NCI-H146 (cell line): Measurements from ENCODE around the gene UNC45B.
"Not testable (repeated sequence)": the region's sequence is repeated elsewhere in the genome, so short reads cannot be mapped to it uniquely, and the experiment has no call there.

ENCODE experiments used
- DNase-seq: peaks from one replicate; lab custom pipeline; 2025; lab: John Stamatoyannopoulos, UW

UNC45B gene

DNA sequence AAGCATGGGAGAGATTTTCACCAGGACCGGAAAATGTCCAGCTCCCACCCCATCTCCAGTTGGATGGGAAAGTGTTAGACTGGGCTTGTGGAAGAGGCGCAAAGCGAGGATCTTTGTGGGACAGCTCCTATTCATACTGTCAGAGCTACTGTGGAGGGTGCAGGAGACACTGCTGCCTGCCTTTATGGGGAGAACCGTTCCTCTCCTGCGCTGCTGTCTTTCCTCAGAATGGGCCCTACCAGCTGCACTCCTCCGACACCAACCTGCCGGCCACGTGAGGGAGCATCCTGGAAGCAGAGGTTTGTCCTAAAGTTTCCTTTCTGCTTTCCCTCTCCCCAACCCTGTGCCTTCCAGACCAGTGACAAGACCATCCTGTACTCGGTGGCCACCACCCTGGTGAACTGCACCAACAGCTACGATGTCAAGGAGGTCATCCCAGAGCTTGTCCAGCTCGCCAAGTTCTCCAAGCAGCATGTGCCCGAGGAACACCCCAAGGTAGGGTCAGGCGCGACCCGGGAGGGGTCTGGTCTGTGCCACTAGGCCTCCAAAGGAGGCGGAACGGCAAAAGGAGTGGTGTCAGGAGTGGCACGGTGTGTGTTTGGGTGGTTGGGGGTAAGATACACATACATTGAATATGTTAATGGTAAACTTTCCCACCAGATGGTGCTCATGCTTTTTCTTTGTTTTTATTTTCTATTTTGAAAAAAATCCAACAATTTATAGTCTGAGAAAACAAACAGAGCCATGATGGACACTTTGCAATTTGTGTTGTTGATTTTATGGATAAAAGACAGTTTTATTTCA, 23.6 kb downstream of the UNC45B start:
- no peak for DNase-seq

DNA sequence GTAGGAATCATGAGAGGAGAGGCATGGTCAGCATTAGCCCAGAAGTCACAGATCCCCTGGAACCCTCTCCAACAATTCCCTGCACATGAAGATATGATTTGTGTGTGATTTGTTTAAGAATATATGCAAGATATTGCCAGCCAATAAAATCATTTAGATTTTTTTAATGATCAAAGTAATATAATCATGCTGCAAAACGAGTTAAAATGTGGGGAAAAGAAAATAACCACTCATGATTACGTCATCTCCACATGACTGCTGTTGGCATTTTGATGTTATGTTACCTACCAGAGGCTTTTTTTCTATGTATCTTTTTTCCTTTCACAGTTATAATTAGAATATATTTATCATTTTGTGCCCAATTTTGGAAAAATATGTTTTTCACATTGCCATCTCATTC, 24.2 kb downstream of the UNC45B start:
- no peak for DNase-seq

DNA sequence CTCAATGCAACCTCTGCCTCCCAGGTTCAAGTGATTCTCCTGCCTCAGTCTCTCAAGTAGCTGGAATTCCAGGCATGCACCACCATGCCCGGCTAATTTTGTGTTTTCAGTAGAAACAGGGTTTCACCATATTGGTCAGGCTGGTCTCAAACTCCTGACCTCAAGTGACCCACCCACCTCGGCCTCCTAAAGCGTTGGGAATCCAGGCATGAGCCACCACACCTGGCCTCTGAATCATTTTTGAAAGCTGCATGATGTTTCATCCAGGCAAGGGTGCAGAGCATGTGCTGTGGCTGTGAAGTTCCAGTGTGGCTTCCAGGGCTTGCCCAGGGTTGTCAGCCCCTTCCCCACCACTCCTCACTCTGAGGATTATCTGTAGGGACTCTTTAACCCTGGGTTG, 24.7 kb downstream of the UNC45B start:
- not testable (repeated sequence) for DNase-seq

DNA sequence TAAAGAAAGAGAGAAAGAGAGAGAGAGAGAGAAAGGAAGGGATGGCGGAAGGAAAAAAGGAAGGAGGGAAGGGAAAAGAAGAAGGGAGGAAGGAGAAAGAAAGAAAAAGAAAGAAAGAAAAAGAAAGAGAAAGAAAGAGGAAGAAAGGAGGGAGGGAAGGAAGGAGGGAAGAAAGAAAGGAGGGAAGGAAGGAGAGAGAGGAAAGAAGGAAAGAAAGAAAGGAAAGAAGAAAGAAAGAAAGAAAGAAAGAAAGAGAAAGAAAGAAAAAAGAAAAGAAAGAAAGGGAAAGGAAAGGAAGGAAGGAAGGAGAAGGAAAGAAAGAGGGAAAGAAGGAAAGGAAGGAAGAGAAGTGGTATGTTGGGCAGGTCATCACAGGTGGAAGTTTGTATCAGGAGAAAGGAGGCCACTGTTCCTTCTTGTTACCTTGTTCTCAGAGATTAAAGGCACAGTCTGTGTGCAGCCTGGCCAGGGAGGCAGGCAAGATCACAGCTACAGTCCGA, 27.3 kb downstream of the UNC45B start:
- no peak for DNase-seq

DNA sequence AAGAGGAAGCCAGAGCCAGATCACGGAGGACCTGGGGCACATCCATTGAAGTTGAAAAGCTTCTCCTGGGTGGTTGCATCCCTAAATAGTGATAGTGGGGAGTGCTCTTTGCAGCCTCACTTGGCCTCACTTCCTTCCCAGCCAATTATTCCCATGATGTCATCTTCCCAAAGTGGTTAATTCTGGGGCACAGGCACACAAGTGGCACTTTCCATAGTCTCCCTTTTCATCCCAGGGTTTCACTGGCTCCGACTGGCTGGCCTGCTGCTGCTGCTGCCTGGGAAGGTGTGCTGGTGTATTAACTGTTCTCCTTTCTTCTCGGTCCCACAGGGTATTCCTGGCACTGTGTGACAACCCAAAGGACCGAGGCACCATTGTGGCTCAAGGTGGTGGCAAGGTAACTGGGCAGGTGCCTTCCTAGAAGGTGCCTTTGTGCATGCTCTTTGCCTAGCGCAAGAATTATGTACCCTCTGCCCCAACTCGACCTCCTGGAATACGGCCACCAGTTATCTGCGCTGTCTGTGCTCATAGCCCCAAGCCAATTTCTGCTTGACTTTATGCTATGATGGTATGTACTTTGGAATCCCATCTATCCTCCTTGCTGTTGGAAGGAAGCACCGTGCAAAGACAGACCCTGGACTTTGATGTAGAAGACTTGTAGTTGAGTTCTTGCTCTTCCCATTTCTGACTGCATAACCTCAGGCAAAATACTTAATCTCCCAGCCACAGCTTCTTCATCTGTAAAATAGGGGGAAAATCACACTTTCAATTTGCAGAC, 28.2 kb downstream of the UNC45B start:
- DNase-seq, result no peak

DNA sequence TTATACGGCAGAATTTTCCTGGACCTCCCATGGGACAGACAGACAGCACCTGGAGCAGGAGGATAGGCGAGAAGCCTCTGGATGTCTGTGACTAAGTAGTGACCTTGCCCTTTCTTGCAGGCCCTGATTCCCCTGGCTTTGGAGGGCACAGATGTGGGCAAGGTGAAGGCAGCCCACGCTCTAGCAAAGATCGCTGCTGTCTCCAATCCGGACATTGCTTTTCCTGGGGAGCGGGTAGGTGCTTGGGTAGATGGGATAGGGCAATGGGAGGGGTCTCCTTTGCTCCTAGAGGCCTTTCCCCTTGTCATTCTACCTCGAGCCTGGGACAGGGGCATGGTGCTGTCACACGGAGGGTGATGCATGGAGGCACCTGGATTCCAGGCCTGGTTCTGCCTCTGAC, 29.3 kb downstream of the UNC45B start:
- DNase-seq, result no peak

DNA sequence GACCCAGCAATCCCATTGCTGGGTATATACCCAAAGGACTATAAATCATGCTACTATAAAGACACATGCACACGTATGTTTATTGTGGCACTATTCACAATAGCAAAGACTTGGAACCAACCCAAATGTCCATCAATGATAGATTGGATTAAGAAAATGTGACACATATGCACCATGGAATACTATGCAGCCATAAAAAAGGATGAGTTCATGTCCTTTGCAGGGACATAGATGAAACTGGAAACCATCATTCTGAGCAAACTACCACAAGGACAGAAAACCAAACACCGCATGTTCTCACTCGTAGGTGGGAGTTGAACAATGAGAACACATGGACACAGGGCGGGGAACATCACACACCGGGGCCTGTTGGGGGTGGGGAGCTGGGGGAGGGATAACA, 31.8 kb downstream of the UNC45B start:
- DNase-seq, result not testable (repeated sequence)

DNA sequence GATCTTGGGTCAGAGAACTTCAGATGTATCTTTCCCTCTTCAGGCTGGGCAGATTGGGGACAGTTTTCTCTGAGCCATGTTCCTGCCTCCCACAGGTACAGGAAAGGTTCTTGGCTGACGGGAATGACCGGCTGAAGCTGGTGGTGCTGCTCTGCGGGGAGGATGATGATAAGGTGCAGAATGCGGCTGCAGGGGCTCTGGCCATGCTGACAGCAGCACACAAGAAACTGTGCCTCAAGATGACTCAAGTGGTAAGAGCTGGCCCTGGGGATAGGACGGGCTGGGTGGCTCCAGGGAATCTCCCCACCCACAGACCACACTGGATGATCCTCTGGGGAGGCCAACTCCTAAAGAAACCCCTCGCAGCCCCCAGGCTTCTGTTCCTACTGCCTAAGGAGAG, 35.7 kb downstream of the UNC45B start:
- no peak for DNase-seq

DNA sequence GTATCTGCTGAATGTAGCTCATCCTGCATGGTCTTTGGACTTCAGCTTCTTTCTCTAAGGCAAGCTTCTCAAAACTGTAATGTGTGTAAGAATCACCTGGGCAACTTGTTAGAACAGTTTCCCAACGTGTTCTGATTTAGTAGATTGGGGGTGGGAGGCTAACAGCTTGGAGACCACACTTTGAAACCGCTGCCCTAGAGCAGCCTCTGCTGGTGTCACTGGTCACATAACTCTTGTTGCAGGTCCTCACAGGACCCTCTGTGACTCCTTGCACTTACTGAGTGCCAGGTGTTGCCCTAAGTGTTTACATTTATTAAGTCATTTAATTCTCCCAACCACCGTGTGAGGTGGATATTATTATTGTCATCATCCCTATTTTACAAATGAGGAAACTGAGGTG, 36.7 kb downstream of the UNC45B start:
- DNase-seq, result no peak

DNA sequence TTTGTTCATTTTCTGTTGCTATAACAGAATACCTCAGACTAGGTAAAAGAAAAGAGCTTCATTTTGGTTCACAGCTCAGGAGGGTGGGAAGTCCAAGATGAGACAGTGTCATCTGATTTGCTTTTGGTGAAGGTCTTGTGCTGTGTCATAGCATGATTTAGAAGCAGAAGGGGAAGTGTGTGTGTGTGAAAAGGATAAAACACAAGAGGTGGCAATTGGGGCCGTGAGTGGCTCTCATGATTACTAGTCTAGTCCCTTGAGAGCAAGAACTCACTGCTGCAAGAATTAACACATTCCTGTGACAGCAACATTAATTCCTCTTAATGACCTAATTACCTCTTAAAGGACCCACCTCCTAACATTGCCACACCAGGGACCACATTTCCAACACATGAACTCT, 38.2 kb downstream of the UNC45B start:
- no peak for DNase-seq

DNA sequence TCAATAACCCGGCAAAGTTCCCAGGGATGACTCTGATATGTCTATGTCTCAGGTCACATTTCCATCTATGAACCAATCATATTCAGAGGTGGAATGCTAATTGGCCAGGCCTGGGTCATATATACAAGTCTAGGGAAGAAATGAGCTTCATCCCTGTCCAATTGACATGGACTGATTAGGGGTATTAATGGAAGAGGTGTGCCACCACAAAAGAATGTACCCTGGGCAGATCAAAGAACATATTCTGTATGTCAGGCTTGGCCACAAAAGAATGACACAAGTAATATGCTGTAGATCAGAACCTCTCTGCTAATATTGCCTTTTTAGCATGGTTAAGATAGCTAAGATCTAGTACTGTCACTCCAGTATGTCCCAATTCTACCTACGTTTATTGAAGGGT, 39.9 kb downstream of the UNC45B start:
- no peak for DNase-seq

DNA sequence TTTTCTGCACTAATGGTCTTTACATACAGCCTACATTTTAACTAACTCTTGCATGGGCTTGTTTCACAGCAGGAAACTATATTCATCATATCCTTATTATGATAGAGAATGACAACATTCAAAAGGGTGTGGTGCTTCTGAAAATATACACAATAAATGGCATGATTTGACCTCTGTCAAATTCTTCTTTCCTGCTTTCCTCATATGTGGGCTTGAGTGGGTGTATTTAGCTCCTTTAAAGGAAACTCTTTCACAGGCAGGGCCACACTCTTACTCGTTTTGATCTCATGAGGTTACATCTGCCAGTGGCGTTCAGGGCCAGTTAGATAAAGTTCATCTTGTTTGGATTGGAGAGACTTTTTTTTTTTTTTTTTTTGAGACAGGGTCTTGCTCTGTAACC, 40.5 kb downstream of the UNC45B start:
- DNase-seq, result no peak

DNA sequence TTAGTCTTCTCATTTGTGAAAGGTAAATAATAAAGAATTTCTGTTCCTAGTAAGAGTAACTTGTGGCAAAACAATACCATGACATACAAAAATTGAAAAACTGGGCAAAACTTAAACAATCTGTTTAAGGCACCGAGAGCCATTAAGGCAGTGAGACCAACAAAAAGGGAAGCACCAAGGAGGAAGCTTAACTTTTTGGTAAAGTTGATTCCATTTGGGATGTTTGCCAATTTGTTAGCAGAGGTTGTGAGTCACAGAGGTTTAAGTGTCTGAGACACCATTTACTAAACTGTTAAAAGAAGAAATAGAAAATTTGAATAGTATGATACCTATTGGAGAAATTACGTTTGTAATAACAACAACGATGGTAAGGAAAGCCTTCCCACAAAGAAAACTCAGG, 41.7 kb downstream of the UNC45B start:
- DNase-seq, result no peak

DNA sequence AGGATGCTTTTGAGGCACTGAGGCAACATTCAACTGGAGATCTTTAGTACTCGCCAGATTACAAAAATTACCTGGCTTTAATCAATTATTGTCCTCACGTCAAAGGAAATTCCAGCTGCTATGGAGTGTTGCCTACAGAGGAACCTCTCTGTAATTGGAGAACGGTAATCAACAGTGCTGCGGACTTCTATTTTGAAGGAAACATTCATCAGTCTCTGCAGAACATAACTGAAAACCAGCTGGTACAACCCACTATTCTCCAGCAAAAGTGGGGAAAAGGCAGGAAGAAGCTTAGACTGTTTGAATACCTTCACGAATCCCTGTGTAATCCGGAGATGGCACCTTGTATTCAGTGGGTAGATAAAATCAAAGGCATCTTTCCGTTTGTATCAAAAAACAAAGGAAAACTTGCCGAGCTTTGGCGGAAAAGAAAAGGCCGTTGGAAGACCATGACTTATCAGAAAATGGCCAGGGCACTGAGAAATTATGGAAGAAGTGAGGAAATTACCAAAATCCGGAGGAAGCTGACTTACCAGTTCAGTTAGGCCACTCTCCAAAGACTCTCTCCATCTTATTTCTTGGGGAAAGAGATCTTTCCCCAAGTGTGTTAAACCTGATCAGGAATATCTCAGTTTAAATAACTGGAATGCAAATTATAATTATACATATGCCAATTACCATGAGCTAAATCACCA, 43.5 kb downstream of the UNC45B start:
- DNase-seq, result no peak

DNA sequence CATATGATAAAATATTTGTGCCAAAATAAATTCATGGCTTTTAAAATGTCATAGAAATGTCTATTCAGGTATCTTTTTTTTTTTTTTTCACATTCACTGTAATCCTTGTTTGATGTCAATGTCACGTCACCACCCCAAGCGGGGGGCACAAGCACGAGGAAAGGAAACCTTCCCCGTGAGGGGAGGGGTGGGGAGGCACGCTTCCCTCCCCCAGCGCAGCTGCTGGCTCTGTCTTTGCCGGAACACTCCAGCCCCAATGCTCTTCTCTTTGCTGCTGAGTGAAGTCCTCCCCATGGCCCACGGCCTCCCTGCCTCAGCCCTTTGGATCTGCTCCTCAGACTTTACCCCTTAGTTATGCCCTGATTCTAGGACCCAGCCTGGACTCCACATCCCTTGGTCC, 45.1 kb downstream of the UNC45B start:
- DNase-seq, result no peak

DNA sequence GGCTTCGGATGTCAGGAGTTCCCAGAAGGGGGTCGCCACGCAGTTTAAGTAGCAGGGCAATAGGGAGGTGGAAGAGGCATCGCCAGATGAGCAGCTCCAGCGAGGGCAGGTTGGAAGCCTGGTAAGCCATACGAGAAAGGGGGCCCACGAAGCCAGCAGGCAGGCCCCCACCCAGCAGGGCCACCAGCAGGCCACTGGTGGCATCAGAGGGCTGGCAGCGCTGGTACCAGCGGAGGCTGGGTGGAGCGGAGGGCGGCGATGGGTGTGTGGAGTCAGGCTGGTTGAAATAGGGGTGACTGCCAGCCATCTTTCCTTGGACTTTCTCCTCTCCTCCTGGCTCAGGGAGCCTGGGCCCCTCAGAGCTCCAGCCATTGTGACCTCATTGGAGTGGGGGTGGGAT, 46.4 kb downstream of the UNC45B start, which contains the start of gene SLC35G3:
Gene SLC35G3, minus strand, starts transcription at position 393 of the 400 bp plus-strand sequence. Its CDS starts 86 bp downstream, at position 307.
- DNase-seq, result not testable (repeated sequence)

DNA sequence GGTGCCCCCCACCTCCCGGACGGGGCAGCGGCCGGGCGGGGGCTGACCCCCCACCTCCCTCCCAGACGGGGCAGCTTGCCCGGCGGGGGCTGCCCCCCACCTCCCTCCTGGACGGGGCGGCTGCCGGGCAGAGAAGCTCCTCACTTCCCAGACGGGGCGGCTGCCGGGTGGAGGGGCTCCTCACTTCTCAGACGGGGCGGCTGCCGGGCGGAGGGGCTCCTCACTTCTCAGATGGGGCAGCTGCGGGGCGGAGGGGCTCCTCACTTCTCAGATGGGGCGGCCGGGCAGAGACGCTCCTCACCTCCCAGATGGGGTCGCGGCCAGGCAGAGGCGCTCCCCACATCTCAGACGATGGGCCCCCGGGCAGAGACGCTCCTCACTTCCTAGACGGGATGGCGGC, 47.4 kb downstream of the UNC45B start:
- DNase-seq, result not testable (repeated sequence)

DNA sequence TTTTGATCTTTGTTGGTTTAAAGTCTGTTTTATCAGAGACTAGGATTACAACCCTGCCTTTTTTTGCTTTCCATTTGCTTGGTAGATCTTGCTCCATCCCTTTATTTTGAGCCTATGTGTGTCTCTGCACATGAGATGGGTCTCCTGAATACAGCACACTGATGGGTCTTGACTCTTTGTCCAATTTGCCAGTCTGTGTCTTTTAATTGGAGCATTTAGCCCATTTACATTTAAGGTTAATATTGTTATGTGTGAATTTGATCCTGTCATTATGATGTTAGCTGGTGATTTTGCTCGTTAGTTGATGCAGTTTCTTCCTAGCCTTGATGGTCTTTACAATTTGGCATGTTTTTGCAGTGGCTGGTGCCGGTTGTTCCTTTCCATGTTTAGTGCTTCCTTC, 55.0 kb downstream of the UNC45B start:
- not testable (repeated sequence) for DNase-seq

DNA sequence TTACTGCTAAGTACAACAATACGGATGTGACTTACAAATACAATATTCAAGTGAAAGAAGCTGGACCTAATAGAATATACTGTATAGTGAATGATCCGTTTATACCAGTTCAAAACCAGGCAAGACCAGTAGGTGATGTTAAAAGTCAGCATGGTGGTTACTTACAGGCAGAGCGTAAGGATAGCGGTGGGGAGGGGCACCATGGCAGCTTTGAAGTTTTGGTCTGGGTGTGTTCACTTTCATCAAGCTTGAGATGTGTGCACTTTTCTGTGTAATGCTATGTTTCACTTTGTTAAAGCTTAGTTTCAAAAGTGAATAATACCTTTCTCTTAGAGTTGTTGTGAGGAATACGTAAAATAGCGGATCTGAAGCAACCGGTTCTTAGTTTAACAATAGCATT, 63.1 kb downstream of the UNC45B start:
- DNase-seq, result no peak

DNA sequence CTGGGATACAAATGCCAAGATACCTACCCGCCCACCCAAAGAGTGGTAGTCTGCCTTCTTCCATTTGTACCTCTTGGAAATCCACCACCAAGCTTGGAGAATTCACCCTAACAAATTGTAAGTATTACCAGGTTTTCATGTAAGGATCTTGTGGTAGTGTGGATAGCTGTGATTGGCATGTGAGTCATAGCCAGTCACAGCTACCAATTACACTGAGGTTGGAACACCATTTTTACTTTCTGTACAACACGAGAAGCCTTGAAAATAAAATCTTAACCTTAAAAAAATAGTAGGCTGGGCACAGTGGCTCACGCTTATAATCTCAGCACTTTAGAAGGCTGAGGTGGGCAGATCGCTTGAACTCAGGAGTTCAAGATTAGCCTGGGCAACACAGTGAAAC, 65.1 kb downstream of the UNC45B start:
- DNase-seq, result no peak

DNA sequence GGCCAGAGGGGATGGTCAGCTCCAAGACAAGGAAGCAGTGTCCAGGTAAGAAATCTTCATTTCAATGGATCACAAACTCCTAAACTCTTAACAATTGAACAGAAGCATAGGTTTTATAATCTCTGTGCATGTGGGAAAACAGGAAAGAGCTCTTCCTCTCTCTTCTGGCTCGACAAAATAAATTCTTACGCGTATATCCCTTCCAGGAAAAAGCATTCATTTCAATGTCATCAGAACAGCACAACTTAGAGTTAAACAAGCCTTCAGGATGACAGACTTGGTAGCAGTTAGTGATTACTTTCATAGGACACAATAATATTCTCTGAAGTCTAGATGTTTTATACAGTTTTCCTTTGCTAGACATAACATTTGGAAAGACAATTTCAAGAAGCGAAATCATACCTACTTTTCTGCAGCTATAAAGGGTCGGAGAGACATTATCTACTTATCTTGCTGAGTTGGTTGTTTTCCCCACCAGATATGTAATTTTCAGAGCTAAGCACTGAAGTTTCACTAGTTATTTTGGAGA, 65.9 kb downstream of the UNC45B start:
- no peak for DNase-seq

DNA sequence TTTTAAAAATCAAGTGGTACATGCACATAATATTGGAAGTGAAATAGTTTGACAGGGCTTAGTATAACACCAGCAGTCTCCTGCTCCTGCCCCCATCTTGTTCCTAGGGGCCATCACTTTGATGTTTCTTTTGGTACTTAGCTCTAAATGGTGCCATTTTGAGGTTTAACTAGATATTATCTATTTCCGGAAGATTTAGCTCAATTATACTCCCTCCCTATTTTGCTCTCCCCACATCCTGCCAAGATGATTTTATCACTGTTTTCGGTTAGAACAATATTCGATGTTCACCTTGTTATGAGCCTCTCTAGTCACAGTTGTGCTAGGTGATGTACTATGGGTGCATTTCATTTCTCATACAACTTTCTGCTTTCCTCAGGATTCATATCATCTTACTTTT, 66.6 kb downstream of the UNC45B start:
- no peak for DNase-seq
